T follicular helper cell (primary cell): ENCODE measurements around the gene ABCA8.

ENCODE experiments used
- DNase-seq: peaks from one replicate; pipeline ENCODE4 v3.0.0-alpha.2; 2020; ENCODE audit warnings: low read depth

Gene ABCA8

GRCh38 chr17:68870161-68870826 lies 84.9 kb downstream of the ABCA8 start:
- no peak for DNase-seq

- DNase-seq, result no peak
Observed at GRCh38 chr17:68868708-68869107, 86.5 kb downstream of the ABCA8 start.

GRCh38 chr17:68867759-68868516 lies 87.3 kb downstream of the ABCA8 start:
- no peak for DNase-seq

- no peak for DNase-seq
Observed at GRCh38 chr17:68865584-68865983, 89.6 kb downstream of the ABCA8 start.

- no peak for DNase-seq
Observed at GRCh38 chr17:68863091-68863652, 92.0 kb downstream of the ABCA8 start.

GRCh38 chr17:68861602-68862001 lies 93.6 kb downstream of the ABCA8 start:
- DNase-seq, result no peak

- no peak for DNase-seq
Observed at GRCh38 chr17:68860941-68861340, 94.3 kb downstream of the ABCA8 start.

- no peak for DNase-seq
Observed at GRCh38 chr17:68854452-68854851, 100.7 kb downstream of the ABCA8 start.

- no peak for DNase-seq
Observed at GRCh38 chr17:68853439-68853838, 101.8 kb downstream of the ABCA8 start.

- DNase-seq, result no peak
Observed at GRCh38 chr17:68853036-68853435, 102.2 kb downstream of the ABCA8 start.

GRCh38 chr17:68851890-68852289 lies 103.3 kb downstream of the ABCA8 start:
- no peak for DNase-seq

GRCh38 chr17:68850749-68851510 lies 104.3 kb downstream of the ABCA8 start:
- no peak for DNase-seq

- DNase-seq, result no peak
Observed at GRCh38 chr17:68849673-68850610, 105.2 kb downstream of the ABCA8 start.

GRCh38 chr17:68847711-68848110 lies 107.5 kb downstream of the ABCA8 start:
- no peak for DNase-seq

- DNase-seq, result no peak
Observed at GRCh38 chr17:68843522-68843921, 111.7 kb downstream of the ABCA8 start.

GRCh38 chr17:68840073-68840472 lies 115.1 kb downstream of the ABCA8 start:
- DNase-seq, result no peak

- no peak for DNase-seq
Observed at GRCh38 chr17:68835071-68835470, 120.1 kb downstream of the ABCA8 start.

GRCh38 chr17:68834328-68834836 lies 120.8 kb downstream of the ABCA8 start:
- DNase-seq, result no peak

- DNase-seq, result no peak
Observed at GRCh38 chr17:68832109-68832802, 122.9 kb downstream of the ABCA8 start.

- no peak for DNase-seq
Observed at GRCh38 chr17:68831170-68831569, 124.0 kb downstream of the ABCA8 start.

GRCh38 chr17:68830313-68830712 lies 124.9 kb downstream of the ABCA8 start:
- no peak for DNase-seq
